ENCODE results near the gene NRL. TPM values are rescaled to one million over a fixed set of nuclear protein-coding genes. Genes with fewer than 3 reads are reported as not detected.

The NRL gene
- total RNA-seq, 2 donors from 2014 or later = 4.3 to 4.7 TPM

Small RNA genes within 50 kb of the gene (microRNA-seq; reads per million reads assigned to microRNA genes)
- not detected for gene MIR7703

Small RNA genes within 50 kb of the gene (small RNA-seq; reads per million reads assigned to genes)
- gene RNA5SP383 = 0.60 to 1.0 reads per million in 2 donors

Other genes starting within 250 kb of the NRL start
- 10 to 100 TPM; 37.0 to 40.6 TPM for gene DHRS4, start 161.2 kb downstream of the NRL start, total RNA-seq
- 10 to 100 TPM; 13.1 to 17.9 TPM for gene DHRS4L2, start 126.0 kb downstream of the NRL start, total RNA-seq
- gene CARMIL3, start 62.9 kb downstream of the NRL start, total RNA-seq = 1 to 10 TPM in 1 of 2 donors, under 1 TPM in 1; 0.59 to 3.9 TPM
- 1 to 10 TPM; 1.8 to 8.8 TPM for gene CPNE6, start 43.4 kb downstream of the NRL start, total RNA-seq
- 10 to 100 TPM; 15.4 to 21.8 TPM for gene PCK2, start 20.6 kb downstream of the NRL start, total RNA-seq
- gene DCAF11, start 172 bp downstream of the NRL start, total RNA-seq = 100 to 1,000 TPM; 111 to 115 TPM
- gene FITM1, start 15.7 kb upstream of the NRL start, total RNA-seq = 1 to 10 TPM in 1 of 2 donors, not detected in 1; 2.0 TPM
- 100 to 1,000 TPM in 1 of 2 donors, 10 to 100 TPM in 1; 85.4 to 213 TPM for gene PSME1, start 21.2 kb upstream of the NRL start, total RNA-seq
- gene EMC9, start 26.6 kb upstream of the NRL start, total RNA-seq = 10 to 100 TPM; 13.1 to 13.6 TPM
- 10 to 100 TPM; 34.5 to 89.3 TPM for gene PSME2, start 31.7 kb upstream of the NRL start, total RNA-seq
- 10 to 100 TPM; 73.8 to 76.9 TPM for gene RNF31, start 32.5 kb upstream of the NRL start, total RNA-seq
- 10 to 100 TPM; 61.5 to 82.9 TPM for gene IRF9, start 46.3 kb upstream of the NRL start, total RNA-seq
- gene REC8, start 57.1 kb upstream of the NRL start, total RNA-seq = 10 to 100 TPM in 1 of 2 donors, 1 to 10 TPM in 1; 5.6 to 25.4 TPM
- 10 to 100 TPM; 42.6 to 44.5 TPM for gene IPO4, start 73.9 kb upstream of the NRL start, total RNA-seq
- gene TM9SF1, start 80.5 kb upstream of the NRL start, total RNA-seq = 100 to 1,000 TPM in 1 of 2 donors, 10 to 100 TPM in 1; 68.9 to 113 TPM
- 1 to 10 TPM in 1 of 2 donors, not detected in 1; 1.2 TPM for gene TSSK4, start 90.7 kb upstream of the NRL start, total RNA-seq
- gene CHMP4A, start 98.5 kb upstream of the NRL start, total RNA-seq = 10 to 100 TPM; 61.5 to 66.8 TPM
- 10 to 100 TPM; 19.1 to 25.5 TPM for gene MDP1, start 101.1 kb upstream of the NRL start, total RNA-seq
- gene NEDD8, start 117.4 kb upstream of the NRL start, total RNA-seq = 100 to 1,000 TPM; 114 to 185 TPM
- 100 to 1,000 TPM in 1 of 2 donors, 10 to 100 TPM in 1; 54.5 to 106 TPM for gene GMPR2, start 118.0 kb upstream of the NRL start, total RNA-seq
- 10 to 100 TPM; 65.5 to 66.8 TPM for gene TINF2, start 127.7 kb upstream of the NRL start, total RNA-seq
- gene TGM1, start 148.2 kb upstream of the NRL start, total RNA-seq = 10 to 100 TPM in 1 of 2 donors, 1 to 10 TPM in 1; 6.6 to 11.4 TPM
- 10 to 100 TPM; 45.5 to 63.5 TPM for gene RABGGTA, start 156.6 kb upstream of the NRL start, total RNA-seq
- gene DHRS1, start 184.8 kb upstream of the NRL start, total RNA-seq = 10 to 100 TPM; 16.9 to 74.0 TPM
- gene NOP9, start 184.9 kb upstream of the NRL start, total RNA-seq = 10 to 100 TPM; 21.2 to 22.9 TPM
- 10 to 100 TPM in 1 of 2 donors, 1 to 10 TPM in 1; 9.1 to 17.8 TPM for gene CIDEB, start 193.0 kb upstream of the NRL start, total RNA-seq
- gene LTB4R2, start 195.2 kb upstream of the NRL start, total RNA-seq = 10 to 100 TPM; 19.5 to 27.3 TPM
- 10 to 100 TPM; 11.8 to 14.2 TPM for gene LTB4R, start 196.6 kb upstream of the NRL start, total RNA-seq
- gene ADCY4, start 220.1 kb upstream of the NRL start, total RNA-seq = 10 to 100 TPM; 19.4 to 28.7 TPM
- 1 to 10 TPM; 1.9 to 7.6 TPM for gene RIPK3, start 225.0 kb upstream of the NRL start, total RNA-seq